WTC11 (cell line): ENCODE measurements around the gene HINFP. TPM values are rescaled to one million over a fixed set of nuclear protein-coding genes. Genes with fewer than 3 reads are reported as not detected.

ENCODE experiments used
- FOXJ3 ChIP-seq: sonication (generic); formaldehyde crosslinking; IDR thresholded peaks from 2 replicates; pipeline ENCODE4 v1.9.0; 2021; ENCODE audit warnings: missing genetic modification reagents, mild to moderate bottlenecking, borderline replicate concordance
- FOXP1 ChIP-seq: sonication (generic); formaldehyde crosslinking; IDR thresholded peaks from 2 replicates; pipeline ENCODE4 v1.8.0; 2022; ENCODE audit warnings: missing genetic modification reagents, mild to moderate bottlenecking, moderate library complexity, borderline replicate concordance
- GABPB1 ChIP-seq: sonication (generic); formaldehyde crosslinking; IDR thresholded peaks from 2 replicates; pipeline ENCODE4 v1.8.1; 2023; ENCODE audit warnings: mild to moderate bottlenecking, missing genetic modification reagents
- GTF2I ChIP-seq: fragments of 250-450 bp; sonication (Bioruptor Pico); conservative IDR thresholded peaks from 2 replicates; pipeline ENCODE4 v1.4.0; 2021; ENCODE audit warnings: mild to moderate bottlenecking
- HMGA2 ChIP-seq: fragments of 250-450 bp; sonication (Bioruptor Pico); IDR thresholded peaks from 2 replicates; pipeline ENCODE4 v1.4.0; 2021; ENCODE audit warnings: mild to moderate bottlenecking, moderate library complexity
- IRF2 ChIP-seq: sonication (generic); formaldehyde crosslinking; IDR thresholded peaks from 2 replicates; pipeline ENCODE4 v1.8.0; 2022; ENCODE audit warnings: low read depth, missing genetic modification reagents, borderline replicate concordance
- KAT7 ChIP-seq: sonication (generic); formaldehyde crosslinking; IDR thresholded peaks from 2 replicates; pipeline ENCODE4 v1.8.1; 2023; ENCODE audit warnings: missing genetic modification reagents, mild to moderate bottlenecking, borderline replicate concordance
- MXD4 ChIP-seq: fragments of 250-450 bp; sonication (Bioruptor Pico); IDR thresholded peaks from 2 replicates; pipeline ENCODE4 v1.8.0; 2021; ENCODE audit warnings: mild to moderate bottlenecking, moderate library complexity, borderline replicate concordance
- NR3C1 ChIP-seq: sonication (generic); formaldehyde crosslinking; conservative IDR thresholded peaks from 2 replicates; pipeline ENCODE4 v1.8.1; 2023; ENCODE audit warnings: low read depth, mild to moderate bottlenecking, missing genetic modification reagents
- OVOL2 ChIP-seq: fragments of 250-450 bp; sonication (Bioruptor Pico); IDR thresholded peaks from 2 replicates; pipeline ENCODE4 v1.9.0; 2021; ENCODE audit warnings: mild to moderate bottlenecking, borderline replicate concordance
- RELA ChIP-seq: sonication (generic); formaldehyde crosslinking; IDR thresholded peaks from 2 replicates; pipeline ENCODE4 v1.8.1; 2022; ENCODE audit warnings: missing genetic modification reagents, mild to moderate bottlenecking, borderline replicate concordance
- SMAD4 ChIP-seq: sonication (generic); formaldehyde crosslinking; IDR thresholded peaks from 2 replicates; pipeline ENCODE4 v1.8.0; 2022; ENCODE audit warnings: mild to moderate bottlenecking, missing genetic modification reagents
- SOX15 ChIP-seq: fragments of 250-450 bp; sonication (Bioruptor Pico); IDR thresholded peaks from 2 replicates; pipeline ENCODE4 v1.9.0; 2021; ENCODE audit warnings: mild to moderate bottlenecking
- SP1 ChIP-seq: sonication (generic); formaldehyde crosslinking; conservative IDR thresholded peaks from 2 replicates; pipeline ENCODE4 v1.8.1; 2022; ENCODE audit warnings: missing genetic modification reagents
- TCF7 ChIP-seq: sonication (generic); formaldehyde crosslinking; IDR thresholded peaks from 2 replicates; pipeline ENCODE4 v1.8.0; 2022; ENCODE audit warnings: mild to moderate bottlenecking, low read depth, missing genetic modification reagents, moderate library complexity
- TEAD4 ChIP-seq: sonication (generic); formaldehyde crosslinking; IDR thresholded peaks from 2 replicates; pipeline ENCODE4 v1.8.0; 2022; ENCODE audit warnings: mild to moderate bottlenecking, missing genetic modification reagents
- TP53 ChIP-seq: sonication (generic); formaldehyde crosslinking; IDR thresholded peaks from 2 replicates; pipeline ENCODE4 v1.8.1; 2023; ENCODE audit warnings: mild to moderate bottlenecking, missing genetic modification reagents
- ZNF138 ChIP-seq: sonication (generic); formaldehyde crosslinking; conservative IDR thresholded peaks from 2 replicates; pipeline ENCODE4 v1.8.1; 2022; ENCODE audit warnings: mild to moderate bottlenecking, moderate library complexity, missing genetic modification reagents
- ZNF396 ChIP-seq: fragments of 250-450 bp; sonication (Bioruptor Pico); IDR thresholded peaks from 2 replicates; pipeline ENCODE4 v1.8.0; 2021; ENCODE audit warnings: mild to moderate bottlenecking, moderate library complexity, borderline replicate concordance
- total RNA-seq: library from RNA; stranded (reverse); gene quantifications from 3 replicates; pipeline ENCODE4 v1.2.3, GENCODE V29; 2021
- TF ChIP-seq, protein P1 (sequence below): sonication (generic); formaldehyde crosslinking; IDR thresholded peaks from 2 replicates; pipeline ENCODE4 v1.8.1; 2023; ENCODE audit warnings: mild to moderate bottlenecking, missing genetic modification reagents, moderate library complexity
- TF ChIP-seq, protein P2 (sequence below): fragments of 250-450 bp; sonication (Bioruptor Pico); IDR thresholded peaks from 2 replicates; pipeline ENCODE4 v1.9.0; 2021; ENCODE audit warnings: mild to moderate bottlenecking, borderline replicate concordance
- TF ChIP-seq, protein P3 (sequence below): sonication (generic); formaldehyde crosslinking; IDR thresholded peaks from 2 replicates; pipeline ENCODE4 v1.8.1; 2022; ENCODE audit warnings: low read depth, missing genetic modification reagents, borderline replicate concordance
- TF ChIP-seq, protein P4 (sequence below): fragments of 250-450 bp; sonication (Bioruptor Pico); IDR thresholded peaks from 2 replicates; pipeline ENCODE4 v1.9.0; 2021; ENCODE audit warnings: mild to moderate bottlenecking
- TF ChIP-seq, protein P5 (sequence below): sonication (generic); formaldehyde crosslinking; conservative IDR thresholded peaks from 2 replicates; pipeline ENCODE4 v1.8.1; 2023; ENCODE audit warnings: mild to moderate bottlenecking, low read depth, missing genetic modification reagents, moderate library complexity

HINFP gene
- total RNA-seq, 1 experiment from 2014 or later = 35.4 TPM

DNA sequence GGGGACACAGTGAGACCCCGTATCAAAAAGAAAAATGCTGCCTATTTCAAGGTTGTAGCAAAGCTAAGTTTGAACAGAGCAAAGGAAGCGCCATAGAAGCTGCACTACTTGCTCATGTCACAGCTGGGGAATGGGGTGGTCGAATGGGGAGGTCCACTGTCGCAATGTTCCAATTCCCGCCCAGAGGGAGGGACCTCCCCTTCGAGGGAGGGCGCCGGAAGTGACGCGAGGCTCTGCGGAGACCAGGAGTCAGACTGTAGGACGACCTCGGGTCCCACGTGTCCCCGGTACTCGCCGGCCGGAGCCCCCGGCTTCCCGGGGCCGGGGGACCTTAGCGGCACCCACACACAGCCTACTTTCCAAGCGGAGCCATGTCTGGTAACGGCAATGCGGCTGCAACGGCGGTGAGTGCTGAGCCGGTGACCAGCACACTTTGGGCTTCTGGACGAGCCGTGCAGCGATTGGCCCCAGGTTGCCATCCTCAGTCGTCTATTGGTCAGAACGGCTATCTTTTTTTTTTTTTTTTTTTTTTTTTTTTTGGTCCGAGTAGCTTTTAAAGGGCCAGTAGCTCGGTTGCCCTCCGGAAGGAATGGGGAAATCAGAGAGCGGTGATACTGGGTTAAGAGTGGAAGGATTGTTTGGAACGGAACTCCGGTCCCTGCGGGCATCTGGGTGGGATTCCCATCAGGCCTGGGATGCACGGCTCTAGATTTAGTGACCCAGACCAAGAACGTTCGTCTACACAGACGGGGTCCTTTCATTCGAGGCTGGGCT is 36.5 kb upstream of the HINFP start, which contains the start of gene HMBS (continued):
- TF ChIP-seq, protein P1, sequence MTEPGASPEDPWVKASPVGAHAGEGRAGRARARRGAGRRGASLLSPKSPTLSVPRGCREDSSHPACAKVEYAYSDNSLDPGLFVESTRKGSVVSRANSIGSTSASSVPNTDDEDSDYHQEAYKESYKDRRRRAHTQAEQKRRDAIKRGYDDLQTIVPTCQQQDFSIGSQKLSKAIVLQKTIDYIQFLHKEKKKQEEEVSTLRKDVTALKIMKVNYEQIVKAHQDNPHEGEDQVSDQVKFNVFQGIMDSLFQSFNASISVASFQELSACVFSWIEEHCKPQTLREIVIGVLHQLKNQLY (CRISPR knock-in tag) = no peak
- TF ChIP-seq FOXJ3 (CRISPR knock-in tag) = no peak
- TF ChIP-seq RELA (CRISPR knock-in tag) = no peak
- no peak for TF ChIP-seq IRF2
- no peak for TF ChIP-seq ZNF396 (CRISPR knock-in tag)
- TF ChIP-seq, protein P2, sequence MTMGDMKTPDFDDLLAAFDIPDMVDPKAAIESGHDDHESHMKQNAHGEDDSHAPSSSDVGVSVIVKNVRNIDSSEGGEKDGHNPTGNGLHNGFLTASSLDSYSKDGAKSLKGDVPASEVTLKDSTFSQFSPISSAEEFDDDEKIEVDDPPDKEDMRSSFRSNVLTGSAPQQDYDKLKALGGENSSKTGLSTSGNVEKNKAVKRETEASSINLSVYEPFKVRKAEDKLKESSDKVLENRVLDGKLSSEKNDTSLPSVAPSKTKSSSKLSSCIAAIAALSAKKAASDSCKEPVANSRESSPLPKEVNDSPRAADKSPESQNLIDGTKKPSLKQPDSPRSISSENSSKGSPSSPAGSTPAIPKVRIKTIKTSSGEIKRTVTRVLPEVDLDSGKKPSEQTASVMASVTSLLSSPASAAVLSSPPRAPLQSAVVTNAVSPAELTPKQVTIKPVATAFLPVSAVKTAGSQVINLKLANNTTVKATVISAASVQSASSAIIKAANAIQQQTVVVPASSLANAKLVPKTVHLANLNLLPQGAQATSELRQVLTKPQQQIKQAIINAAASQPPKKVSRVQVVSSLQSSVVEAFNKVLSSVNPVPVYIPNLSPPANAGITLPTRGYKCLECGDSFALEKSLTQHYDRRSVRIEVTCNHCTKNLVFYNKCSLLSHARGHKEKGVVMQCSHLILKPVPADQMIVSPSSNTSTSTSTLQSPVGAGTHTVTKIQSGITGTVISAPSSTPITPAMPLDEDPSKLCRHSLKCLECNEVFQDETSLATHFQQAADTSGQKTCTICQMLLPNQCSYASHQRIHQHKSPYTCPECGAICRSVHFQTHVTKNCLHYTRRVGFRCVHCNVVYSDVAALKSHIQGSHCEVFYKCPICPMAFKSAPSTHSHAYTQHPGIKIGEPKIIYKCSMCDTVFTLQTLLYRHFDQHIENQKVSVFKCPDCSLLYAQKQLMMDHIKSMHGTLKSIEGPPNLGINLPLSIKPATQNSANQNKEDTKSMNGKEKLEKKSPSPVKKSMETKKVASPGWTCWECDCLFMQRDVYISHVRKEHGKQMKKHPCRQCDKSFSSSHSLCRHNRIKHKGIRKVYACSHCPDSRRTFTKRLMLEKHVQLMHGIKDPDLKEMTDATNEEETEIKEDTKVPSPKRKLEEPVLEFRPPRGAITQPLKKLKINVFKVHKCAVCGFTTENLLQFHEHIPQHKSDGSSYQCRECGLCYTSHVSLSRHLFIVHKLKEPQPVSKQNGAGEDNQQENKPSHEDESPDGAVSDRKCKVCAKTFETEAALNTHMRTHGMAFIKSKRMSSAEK (CRISPR knock-in tag) = no peak
- no peak; the same call in 1 of the 2 replicates for TF ChIP-seq TEAD4 (CRISPR knock-in tag)
- TF ChIP-seq ZNF138 (CRISPR knock-in tag) = no peak
- no peak for TF ChIP-seq MXD4 (CRISPR knock-in tag)
- TF ChIP-seq, protein P3, sequence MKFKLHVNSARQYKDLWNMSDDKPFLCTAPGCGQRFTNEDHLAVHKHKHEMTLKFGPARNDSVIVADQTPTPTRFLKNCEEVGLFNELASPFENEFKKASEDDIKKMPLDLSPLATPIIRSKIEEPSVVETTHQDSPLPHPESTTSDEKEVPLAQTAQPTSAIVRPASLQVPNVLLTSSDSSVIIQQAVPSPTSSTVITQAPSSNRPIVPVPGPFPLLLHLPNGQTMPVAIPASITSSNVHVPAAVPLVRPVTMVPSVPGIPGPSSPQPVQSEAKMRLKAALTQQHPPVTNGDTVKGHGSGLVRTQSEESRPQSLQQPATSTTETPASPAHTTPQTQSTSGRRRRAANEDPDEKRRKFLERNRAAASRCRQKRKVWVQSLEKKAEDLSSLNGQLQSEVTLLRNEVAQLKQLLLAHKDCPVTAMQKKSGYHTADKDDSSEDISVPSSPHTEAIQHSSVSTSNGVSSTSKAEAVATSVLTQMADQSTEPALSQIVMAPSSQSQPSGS (CRISPR knock-in tag) = no peak
- no peak for TF ChIP-seq TP53 (CRISPR knock-in tag)
- TF ChIP-seq, protein P4, sequence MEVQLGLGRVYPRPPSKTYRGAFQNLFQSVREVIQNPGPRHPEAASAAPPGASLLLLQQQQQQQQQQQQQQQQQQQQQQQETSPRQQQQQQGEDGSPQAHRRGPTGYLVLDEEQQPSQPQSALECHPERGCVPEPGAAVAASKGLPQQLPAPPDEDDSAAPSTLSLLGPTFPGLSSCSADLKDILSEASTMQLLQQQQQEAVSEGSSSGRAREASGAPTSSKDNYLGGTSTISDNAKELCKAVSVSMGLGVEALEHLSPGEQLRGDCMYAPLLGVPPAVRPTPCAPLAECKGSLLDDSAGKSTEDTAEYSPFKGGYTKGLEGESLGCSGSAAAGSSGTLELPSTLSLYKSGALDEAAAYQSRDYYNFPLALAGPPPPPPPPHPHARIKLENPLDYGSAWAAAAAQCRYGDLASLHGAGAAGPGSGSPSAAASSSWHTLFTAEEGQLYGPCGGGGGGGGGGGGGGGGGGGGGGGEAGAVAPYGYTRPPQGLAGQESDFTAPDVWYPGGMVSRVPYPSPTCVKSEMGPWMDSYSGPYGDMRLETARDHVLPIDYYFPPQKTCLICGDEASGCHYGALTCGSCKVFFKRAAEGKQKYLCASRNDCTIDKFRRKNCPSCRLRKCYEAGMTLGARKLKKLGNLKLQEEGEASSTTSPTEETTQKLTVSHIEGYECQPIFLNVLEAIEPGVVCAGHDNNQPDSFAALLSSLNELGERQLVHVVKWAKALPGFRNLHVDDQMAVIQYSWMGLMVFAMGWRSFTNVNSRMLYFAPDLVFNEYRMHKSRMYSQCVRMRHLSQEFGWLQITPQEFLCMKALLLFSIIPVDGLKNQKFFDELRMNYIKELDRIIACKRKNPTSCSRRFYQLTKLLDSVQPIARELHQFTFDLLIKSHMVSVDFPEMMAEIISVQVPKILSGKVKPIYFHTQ (CRISPR knock-in tag) = no peak
- peak; percentile 74; the same call in 1 of the 2 replicates for TF ChIP-seq GABPB1 (CRISPR knock-in tag)
- TF ChIP-seq, protein P5, sequence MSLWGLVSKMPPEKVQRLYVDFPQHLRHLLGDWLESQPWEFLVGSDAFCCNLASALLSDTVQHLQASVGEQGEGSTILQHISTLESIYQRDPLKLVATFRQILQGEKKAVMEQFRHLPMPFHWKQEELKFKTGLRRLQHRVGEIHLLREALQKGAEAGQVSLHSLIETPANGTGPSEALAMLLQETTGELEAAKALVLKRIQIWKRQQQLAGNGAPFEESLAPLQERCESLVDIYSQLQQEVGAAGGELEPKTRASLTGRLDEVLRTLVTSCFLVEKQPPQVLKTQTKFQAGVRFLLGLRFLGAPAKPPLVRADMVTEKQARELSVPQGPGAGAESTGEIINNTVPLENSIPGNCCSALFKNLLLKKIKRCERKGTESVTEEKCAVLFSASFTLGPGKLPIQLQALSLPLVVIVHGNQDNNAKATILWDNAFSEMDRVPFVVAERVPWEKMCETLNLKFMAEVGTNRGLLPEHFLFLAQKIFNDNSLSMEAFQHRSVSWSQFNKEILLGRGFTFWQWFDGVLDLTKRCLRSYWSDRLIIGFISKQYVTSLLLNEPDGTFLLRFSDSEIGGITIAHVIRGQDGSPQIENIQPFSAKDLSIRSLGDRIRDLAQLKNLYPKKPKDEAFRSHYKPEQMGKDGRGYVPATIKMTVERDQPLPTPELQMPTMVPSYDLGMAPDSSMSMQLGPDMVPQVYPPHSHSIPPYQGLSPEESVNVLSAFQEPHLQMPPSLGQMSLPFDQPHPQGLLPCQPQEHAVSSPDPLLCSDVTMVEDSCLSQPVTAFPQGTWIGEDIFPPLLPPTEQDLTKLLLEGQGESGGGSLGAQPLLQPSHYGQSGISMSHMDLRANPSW (CRISPR knock-in tag) = no peak
- TF ChIP-seq HMGA2 (CRISPR knock-in tag) = no peak
- no peak; the same call in 1 of the 2 replicates for TF ChIP-seq TCF7 (CRISPR knock-in tag)
- no peak for TF ChIP-seq GTF2I (CRISPR knock-in tag)
- no peak for TF ChIP-seq FOXP1 (CRISPR knock-in tag)
- no peak for TF ChIP-seq OVOL2
- TF ChIP-seq KAT7 (CRISPR knock-in tag) = no peak
- no peak for TF ChIP-seq SOX15 (CRISPR knock-in tag)
- no peak for TF ChIP-seq NR3C1 (CRISPR knock-in tag)
- no peak for TF ChIP-seq SMAD4 (CRISPR knock-in tag)
- peak; percentile 81 for TF ChIP-seq SP1 (CRISPR knock-in tag)
